Non-pigmented ciliary epithelial cell (primary cell): ENCODE data around the gene PEA15.

Experiments
- DNase-seq: peaks from one replicate; pipeline ENCODE4 v3.0.0-alpha.2; 2010; ENCODE audit warnings: low read depth

PEA15 gene

GRCh38 chr1:160179336-160179735 lies 25.8 kb upstream of the PEA15 start:
- DNase-seq, result no peak

DNA sequence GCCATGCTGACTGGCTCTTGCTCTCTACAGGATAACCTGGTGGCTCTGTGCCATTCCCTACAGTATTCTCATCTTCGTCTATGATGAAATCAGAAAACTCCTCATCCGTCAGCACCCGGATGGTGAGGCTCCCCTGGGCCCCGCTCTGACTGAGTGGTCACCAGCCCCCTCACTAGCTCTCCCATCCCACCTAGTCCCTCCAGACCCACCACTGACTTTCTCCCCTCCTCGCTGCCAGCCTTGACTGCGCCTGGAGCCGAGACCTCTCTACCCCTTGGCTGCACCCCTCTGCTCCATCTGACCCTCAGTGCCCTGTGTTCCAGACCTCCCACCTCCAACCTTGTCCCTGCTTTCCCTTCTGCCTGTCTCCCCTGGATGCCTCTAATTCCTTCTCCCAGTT lies 18.9 kb upstream of the PEA15 start:
- no peak for DNase-seq

DNA sequence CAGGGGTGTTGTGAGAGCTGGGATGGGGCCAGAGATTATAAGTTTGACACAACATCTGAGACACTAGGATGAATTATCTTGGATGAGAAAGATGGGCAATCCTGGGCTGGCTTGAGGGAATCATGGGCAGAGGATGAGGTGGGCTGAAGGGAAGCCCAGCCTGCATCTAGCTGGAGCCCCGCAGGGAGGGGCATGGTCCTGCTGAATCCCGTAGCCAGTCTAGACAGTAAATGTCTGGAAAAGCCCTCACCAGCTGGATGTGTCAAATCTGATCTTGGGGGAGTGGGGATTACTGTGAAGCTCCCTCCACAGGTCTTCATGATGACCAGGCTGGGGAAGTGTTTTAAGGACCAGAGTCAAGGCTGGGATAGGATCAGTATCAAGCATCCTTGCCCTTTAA lies 18.5 kb upstream of the PEA15 start:
- DNase-seq, result no peak

GRCh38 chr1:160187407-160187806 lies 17.8 kb upstream of the PEA15 start:
- no peak for DNase-seq

DNA sequence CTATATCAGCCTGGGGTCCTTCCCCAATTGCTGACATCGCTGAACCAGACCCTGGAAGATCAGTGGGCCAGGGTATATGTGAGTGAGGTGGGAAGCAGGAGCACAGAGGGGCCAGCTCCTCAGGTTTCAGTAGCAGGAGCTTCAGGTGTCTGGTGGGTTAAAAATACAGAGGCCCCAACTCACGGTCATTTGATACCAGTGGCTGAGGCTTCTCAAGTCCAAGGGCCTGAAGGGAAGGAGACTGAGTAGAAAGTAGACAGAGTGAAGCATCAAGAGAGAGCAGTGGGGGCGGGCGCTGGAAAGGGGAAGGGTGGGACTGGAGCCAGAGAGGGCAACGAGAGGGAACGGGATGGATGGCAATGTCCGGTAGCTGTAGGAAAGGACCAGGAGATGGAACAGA lies 16.8 kb upstream of the PEA15 start:
- DNase-seq, result no peak

DNA sequence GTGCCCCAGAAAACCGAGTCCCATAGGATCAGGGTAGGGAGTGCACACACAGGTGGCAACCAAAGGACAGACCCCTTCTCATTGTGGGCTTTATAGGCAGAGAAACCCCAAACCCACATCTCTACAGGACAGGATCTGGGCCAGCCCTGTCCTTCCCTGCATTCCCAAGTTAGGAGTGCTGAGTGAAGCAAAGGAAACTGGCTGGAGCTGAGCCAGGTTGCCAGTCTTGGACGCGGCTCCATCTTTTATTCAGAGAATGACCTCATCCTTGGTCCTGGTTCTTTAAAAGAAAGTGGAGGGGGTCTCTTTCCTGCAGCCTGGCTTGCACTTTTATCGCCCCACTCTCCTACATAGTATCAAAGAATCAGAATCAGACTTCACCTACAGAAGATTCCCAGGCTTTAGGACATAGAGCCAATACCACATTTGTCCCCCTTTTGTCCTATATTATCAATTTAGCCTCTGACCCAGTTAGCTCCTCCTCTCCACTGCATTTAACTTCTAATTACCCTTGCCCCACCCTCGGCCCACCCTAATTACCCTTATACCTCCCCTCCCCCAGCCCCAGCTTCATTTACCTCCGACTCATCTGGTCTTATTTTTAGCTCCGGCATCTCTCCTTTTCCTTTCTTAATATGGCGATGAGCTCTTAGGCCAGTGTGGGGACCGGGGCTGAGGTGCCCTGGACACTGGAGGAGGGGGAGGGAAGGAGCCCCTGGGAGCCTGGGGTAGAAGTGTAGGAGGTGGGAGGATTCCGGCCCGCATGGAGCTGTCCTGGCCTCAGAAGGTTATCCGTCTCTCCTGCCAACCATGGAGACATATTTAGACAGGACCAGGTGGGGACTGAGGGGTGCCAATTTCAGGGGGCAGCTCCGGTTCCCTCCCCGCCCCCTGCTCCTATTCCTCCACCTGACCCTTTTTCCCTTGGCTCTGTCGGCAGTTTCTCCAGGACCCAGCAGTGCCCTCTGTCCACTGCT lies 15.2 kb upstream of the PEA15 start, which contains the start of gene CASQ1:
Gene CASQ1 (plus strand): TSS at position 927 of the 977 bp plus-strand sequence. CDS start 177 bp downstream, outside the sequence.
- DNase-seq, result no peak

GRCh38 chr1:160191756-160192155 lies 13.4 kb upstream of the PEA15 start:
- DNase-seq, result no peak

DNA sequence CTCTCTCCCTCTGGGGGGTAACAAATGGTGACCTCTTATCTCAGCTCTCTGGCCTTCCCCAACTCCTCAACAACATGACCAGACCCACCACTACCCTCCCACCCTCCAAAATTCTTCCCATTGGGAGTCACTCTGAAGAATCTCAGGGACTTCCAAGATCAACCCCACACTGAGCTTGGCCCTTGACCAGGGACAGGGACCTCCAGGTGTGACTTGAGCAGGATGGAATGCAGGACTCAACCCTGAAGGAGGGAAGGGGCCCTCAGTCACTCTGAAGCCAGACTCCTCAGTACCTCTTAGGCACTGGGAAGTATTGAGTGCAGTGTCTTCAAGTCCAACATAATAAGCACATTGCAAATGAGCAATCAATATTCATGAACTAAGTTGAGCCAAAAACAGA lies 12.9 kb upstream of the PEA15 start:
- DNase-seq, result no peak

DNA sequence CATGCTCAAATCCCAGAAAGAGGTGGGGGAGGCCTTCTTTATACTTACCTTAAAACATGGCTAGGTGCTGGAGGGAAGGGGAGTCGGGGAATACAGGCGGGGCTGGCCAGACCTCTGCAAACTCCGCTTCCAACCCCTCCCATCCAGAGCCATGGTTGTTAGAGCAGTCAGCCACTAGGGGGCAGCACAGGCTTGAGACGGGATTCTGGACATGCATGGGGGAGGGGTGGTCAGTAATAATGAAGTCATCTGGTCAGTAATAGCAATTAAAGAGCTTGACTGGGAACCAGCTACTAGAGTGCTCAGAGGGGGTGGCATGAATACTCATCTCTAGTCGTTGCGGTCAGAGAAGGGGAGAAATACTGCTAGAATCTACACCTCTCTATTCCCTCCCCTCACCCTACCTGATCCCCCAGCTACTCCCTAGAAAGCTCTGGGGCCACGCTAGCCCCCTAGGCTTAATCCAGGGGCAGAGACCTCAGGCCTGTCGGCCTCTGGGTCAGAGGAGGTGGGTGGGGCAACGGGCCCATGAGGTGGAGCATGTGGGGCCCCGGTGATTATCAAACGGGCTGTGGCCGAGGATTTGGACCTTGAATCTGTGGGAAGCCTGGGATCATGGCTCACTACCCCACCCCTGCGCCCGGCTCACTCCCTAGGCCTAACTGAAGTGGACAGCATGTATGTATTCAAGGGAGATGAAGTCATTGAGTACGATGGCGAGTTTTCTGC lies 11.9 kb upstream of the PEA15 start:
- DNase-seq, result peak; percentile 60

DNA sequence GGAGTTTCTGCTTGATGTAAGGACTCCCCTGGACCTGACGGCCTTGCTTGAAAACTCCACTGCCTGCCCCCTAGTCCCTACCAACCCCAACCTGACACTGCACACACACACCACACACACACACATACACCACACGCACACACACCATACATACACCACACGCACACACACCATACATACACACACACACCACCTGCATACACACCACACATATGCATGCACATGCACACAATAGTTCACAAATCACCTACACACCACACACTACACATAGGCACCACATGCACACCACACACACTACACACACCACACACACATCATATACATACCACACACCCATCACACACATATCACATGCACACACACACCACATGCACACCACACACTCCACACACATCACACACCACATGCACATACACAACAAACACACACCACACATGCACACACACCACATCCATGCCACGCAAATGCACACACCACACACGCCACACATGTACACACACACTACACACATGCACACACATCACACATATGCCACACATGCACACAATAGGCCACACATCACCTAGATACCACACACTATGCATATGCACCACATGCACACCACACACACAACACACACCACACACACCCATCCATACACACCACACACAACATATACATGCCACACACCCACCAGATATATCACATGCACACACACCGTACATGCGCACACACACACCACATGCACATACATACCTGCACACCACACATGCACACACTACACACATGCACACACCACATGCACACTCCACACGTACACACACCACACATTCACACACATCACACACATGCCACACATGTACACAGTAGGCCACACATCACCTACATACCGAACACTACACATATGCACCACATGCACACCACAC lies 11.1 kb upstream of the PEA15 start:
- DNase-seq, result no peak

DNA sequence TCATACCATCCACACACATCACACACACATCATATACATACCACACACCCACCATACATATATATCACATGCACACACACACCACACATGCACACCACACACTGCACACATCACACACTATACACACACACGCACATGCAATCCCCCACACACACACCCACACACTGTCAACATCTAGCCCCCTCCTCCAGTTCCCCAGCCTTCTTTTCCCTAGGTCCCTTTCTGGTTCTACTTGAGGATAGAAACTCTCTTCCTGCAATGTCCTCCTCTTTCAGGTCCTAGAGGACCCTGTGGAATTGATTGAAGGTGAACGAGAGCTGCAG lies 10.5 kb upstream of the PEA15 start:
- DNase-seq, result no peak

DNA sequence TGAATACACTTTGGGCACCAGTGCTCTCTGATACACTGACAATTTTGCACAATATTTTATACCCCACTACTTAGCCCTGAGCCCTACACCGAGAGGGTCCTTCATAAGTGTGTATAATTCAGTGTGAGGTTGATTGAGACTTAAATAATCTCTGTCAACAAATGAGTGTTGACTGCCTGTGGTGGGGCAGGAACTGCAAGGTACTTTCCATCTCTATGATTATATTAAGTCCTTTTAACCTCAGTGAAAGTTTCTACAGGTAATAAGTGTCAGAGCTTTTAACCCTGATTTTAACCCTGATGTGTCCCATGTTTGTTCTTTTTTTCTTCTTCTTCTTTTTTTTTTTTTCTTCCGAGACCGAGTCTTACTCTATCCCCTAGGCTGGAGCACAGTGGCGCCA lies 9.0 kb upstream of the PEA15 start:
- DNase-seq, result no peak

DNA sequence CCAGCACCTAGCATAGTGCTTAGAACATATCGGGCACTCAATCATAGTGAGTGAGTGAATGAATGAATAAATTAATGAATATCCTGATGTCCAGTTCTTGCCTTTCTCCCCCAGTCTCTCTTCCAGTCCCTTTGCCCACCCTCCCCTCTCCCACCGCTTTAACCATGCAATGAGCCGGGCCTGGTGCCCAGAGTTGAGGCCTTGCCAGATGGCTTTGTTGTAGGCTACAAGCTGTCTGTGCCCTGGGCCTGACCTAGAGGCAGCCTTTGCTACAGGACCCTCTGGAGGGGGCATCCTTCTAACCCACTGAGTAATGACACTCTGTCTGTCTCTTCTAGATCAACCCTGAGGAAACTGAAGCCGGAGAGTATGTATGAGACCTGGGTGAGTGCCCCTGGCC lies 8.0 kb upstream of the PEA15 start:
- no peak for DNase-seq

DNA sequence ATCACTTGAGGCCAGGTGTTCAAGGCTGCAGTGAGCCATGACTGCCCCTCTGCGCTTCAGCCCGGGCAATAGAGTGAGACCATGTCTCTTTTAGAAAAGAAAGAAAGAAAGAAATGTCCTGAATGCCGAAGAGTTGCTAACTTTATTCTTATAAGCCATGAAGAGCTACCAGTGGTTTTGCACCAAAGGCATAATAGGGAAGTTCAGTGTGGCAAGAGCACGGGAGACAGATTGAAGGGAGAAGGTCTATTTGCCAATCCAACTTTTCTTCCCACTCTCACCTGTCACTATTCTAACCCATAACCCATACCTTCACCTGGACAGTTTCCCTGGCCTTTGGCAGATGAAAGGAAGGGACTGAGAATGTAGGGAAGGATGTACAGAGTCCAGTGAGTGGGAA lies 4.4 kb upstream of the PEA15 start:
- no peak for DNase-seq

DNA sequence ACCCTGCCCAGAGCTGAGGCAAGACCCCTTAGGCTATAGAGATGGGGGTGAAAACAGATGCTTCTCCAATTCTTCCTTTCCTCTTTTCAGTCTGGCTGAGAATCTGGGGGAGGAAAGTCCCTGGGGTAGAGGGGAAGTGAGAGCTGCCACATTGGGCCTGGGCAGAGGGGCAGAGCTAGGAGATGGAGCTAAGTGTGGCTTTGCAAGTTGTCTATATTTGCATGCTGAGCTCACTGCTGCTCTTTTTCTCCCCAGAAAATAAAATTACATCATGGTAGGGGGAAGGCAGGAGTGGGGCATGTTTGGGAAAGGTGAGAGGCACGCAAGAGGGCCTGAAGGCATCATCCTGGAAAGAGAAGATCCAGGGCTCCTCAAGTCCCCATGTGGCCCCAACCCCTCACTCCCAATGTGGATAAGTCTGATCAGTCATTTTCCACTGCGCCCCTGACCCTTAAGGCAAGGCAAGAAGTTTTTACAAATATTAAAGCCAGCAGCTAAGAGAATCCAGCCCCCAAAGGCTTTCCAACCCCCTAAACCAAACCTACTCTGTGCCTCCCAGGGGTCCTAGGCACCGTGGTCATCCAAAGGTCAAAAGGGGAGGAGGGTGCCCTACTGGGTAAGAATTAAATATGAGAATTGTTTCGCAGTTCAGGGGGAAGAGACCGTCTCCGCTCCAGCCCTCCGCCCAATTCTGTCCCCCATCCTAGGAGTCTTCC lies 500 bp upstream of the PEA15 start:
- DNase-seq, result no peak

DNA sequence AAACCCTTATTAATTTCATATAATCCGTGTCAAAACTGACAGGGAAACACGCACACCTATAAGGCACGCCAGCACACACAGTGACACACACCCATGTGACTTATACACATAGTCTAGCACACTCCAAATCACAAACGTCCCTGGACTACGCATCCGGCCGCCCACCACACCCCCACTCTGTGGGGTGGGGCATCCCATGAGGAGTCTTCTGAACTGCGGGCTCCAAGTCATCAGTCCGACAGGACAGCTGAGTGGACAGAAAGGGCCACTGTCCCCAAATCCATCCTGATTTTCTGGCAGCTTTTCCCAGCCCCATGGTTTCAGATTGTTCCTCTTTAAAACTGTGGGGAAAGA lies 829 bp downstream of the PEA15 start:
- DNase-seq, result peak; percentile 14

GRCh38 chr1:160206421-160207117 lies 1.4 kb downstream of the PEA15 start:
- peak; percentile 79 for DNase-seq

DNA sequence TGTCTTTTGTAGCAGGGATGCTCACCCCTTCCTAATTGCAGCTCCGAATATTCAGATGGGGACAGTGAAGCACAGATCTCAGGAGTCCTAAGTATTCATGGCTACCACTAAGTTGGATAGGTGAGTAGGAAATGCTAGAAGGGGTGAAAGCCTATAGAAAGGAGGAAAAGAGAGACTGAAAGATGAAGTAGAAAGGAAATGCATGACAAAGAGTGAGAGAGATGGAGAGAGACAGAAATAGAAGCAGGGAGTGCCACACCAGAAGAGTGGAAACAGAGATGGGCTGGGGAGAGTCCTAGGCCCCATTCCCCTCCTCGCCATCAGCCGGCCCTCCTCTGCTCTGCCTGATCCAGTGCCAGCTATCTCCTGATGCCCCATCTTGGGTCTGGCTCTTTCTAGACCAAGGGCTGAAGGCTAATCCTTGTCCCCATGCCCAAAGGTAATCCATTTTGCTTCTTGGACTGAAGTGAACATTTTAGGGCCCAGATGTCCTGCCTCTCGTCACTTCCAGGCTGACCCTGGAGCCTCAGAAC lies 2.0 kb downstream of the PEA15 start:
- no peak for DNase-seq

GRCh38 chr1:160207771-160208556 lies 2.8 kb downstream of the PEA15 start:
- no peak for DNase-seq
